Lower leg skin (tissue), 4 donors: Measurements from ENCODE around the gene INPP4A. TPM values are rescaled to one million over a fixed set of nuclear protein-coding genes. Genes with fewer than 3 reads are reported as not detected.

Source experiments
- DNase-seq, 2 donors: peaks; one replicate each; pipeline ENCODE4 v3.0.0-alpha.2; 2019; ENCODE audit warnings: low spot score in 2 of 2
- H3K4me3 ChIP-seq: fragments of 200-600 bp; sonication (generic); 2 replicates; pipeline ENCODE4 v1.5.1; 2017; ENCODE audit warnings: mild to moderate bottlenecking, low read depth; ENCODE audit not compliant: poor library complexity, severe bottlenecking
- POLR2A ChIP-seq, 2 donors: fragments of 450-650 bp; IDR thresholded peaks; one replicate each; pipeline ENCODE4 v1.6.1; 2016 to 2017; ENCODE audit warnings: antibody characterized with exemption in 2 of 2, mild to moderate bottlenecking in 1 of 2, moderate library complexity in 1 of 2
- WGBS, 2 donors: methylation state at CpG; one replicate each; pipeline ENCODE4 v1.1.5; 2018; 5-methylcytosine and 5-hydroxymethylcytosine counted together
- intact Hi-C: fragments of 100-400 bp; cut with DNase I; formaldehyde crosslinking; loops from one replicate; pipeline ENCODE4 v1.15.0; 2023; ENCODE audit warnings: low total_unique reads
- total RNA-seq, 4 donors: library from RNA; depleted of rRNA; stranded (reverse); fragments of >200 nt; gene quantifications; one replicate each; pipeline ENCODE4 v1.1.0, GENCODE V29; 2016
- TF ChIP-seq, protein P1 (sequence below), 3 donors: fragments of 450-650 bp; IDR thresholded peaks; one replicate each; pipeline ENCODE4 v1.5.1; 2016; ENCODE audit warnings: antibody characterized with exemption in 3 of 3, mild to moderate bottlenecking in 3 of 3, moderate library complexity in 2 of 3

Gene INPP4A
- total RNA-seq, 4 donors from 2014 or later = 6.7 to 15.5 (median 10.7) TPM

DNA sequence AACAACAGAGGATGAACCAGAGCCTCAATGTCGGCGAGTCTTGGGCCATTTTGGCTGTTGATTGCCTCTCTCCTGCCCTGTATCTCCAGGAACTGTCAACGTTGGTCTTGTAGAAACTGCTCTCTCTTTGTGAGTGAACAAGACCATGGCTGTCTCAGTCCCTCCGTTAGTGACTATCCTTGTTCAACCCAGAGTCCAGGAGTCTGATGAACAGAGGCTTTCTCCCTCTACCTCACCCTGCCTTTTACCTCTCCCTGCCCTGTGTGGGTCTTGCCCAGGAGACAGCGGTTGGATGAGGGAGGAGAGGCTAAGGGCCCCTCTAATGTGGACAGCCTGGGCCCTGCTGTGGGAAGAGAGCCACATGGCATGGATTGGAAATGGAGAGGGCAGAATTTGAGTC lies 32.8 kb downstream of the INPP4A start:
- no peak for TF ChIP-seq POLR2A (IDR thresholded peaks at IDR 0.05)
- TF ChIP-seq, protein P1, sequence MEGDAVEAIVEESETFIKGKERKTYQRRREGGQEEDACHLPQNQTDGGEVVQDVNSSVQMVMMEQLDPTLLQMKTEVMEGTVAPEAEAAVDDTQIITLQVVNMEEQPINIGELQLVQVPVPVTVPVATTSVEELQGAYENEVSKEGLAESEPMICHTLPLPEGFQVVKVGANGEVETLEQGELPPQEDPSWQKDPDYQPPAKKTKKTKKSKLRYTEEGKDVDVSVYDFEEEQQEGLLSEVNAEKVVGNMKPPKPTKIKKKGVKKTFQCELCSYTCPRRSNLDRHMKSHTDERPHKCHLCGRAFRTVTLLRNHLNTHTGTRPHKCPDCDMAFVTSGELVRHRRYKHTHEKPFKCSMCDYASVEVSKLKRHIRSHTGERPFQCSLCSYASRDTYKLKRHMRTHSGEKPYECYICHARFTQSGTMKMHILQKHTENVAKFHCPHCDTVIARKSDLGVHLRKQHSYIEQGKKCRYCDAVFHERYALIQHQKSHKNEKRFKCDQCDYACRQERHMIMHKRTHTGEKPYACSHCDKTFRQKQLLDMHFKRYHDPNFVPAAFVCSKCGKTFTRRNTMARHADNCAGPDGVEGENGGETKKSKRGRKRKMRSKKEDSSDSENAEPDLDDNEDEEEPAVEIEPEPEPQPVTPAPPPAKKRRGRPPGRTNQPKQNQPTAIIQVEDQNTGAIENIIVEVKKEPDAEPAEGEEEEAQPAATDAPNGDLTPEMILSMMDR (IDR thresholded peaks at IDR 0.05) = no peak
- no peak for DNase-seq
- 96 to 99% methylated on average over 5 of the region's 5 CpGs for WGBS, 2 donors
- intact Hi-C loops = no loop called here
- H3K4me3 ChIP-seq = no peak overlapping the region

DNA sequence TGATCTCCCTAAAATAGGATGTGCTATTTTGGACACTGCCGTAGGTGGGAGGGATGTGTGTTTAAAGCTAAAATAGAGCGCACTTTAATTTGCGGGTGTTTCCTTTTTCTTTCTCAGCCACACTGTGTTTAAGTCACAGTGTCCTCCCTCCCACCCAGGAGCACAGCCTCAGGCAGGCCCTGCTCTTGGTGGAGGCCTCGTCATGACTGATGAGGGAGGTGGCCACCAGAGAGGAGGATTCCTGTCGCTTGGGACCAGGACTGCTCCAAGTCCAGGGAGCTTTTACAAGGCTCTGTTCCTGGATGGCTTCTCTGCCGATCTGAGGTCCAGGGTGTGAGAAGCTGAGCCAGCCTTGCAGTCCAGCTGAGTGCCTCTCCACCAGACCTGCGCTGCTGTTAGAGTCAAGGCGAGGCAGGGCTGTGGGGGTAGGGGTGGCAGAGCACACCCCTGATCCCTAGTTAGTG lies 33.5 kb downstream of the INPP4A start:
- 84 to 86% methylated on average over 8 of the region's 8 CpGs for WGBS, 2 donors
- H3K4me3 ChIP-seq = no peak overlapping the region
- no peak for DNase-seq
- intact Hi-C loops = no loop called here
- TF ChIP-seq POLR2A (IDR thresholded peaks at IDR 0.05) = no peak
- TF ChIP-seq, protein P1 (IDR thresholded peaks at IDR 0.05) = no peak

DNA sequence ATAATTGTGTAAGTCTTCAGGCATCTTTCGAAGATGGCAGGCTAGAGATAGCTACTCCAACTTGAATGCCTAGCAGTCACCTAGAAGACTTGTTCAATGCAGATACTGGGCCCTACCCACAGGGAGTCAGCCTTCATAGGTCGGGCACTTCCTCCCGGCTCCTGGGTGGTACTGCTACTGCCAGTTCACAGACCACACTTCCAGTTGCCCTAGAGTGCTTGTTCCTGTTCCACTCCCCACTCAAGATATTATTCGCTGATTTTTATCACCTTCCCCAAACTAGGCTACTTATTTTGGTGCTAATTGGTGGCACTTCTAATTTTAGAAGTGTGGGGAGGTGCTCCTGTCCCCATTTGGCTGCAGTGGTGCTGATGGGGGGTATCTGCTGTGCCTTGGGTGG lies 34.2 kb downstream of the INPP4A start:
- no peak overlapping the region for H3K4me3 ChIP-seq
- intact Hi-C loops = no loop called here
- TF ChIP-seq POLR2A (IDR thresholded peaks at IDR 0.05) = no peak
- TF ChIP-seq, protein P1 (IDR thresholded peaks at IDR 0.05) = no peak
- WGBS, 2 donors = 78 to 83% methylated on average over 4 of the region's 4 CpGs
- DNase-seq = no peak

DNA sequence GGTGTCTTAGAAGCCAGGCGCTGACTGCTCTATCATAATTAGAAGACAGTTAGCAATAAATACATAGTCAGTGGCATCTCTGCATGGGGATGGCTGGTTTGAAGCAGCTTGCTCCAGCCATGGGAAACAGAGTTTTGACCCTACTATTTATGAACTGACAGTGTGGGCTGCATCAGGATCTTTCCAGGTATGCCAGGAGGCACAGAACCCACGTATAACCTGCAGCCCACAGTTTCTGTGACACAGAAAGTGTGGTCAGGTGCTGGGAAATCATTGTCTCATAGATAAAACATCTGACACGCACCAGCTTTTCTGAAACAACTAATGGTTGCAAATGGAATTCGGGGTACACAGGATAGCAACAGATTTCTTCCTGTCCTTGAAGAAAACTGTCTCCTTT lies 34.7 kb downstream of the INPP4A start:
- 60 to 66% methylated on average over 4 of the region's 4 CpGs for WGBS, 2 donors
- no peak overlapping the region for H3K4me3 ChIP-seq
- intact Hi-C loops = no loop called here
- DNase-seq = no peak
- TF ChIP-seq, protein P1 (IDR thresholded peaks at IDR 0.05) = no peak
- no peak for TF ChIP-seq POLR2A (IDR thresholded peaks at IDR 0.05)

DNA sequence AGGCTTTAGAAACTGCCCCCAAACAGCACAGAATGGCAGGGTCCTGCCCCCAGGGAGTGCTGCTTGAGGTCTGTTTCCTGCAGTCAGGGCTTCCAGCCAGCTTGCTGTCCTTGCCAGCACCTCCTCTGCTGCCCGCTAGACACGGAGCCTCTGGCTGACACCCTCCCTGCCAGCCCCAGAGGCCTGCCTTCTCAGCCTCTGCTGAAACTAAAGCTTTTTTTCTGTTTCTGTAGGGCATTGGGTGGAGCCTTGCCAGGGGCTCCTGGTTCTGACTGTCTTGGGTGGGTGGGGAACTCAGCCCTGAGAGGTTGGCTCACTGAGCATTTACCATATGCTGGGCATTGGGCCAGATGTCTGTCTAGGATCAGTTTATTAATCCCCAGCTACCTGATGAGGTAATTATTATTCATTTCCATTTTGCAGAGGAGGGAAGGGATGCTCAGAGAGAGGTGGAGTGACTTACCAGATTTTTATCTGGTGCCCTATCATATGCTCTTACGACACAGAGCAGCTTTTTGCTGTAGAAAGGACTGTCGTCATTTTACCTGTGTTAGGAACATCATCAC lies 35.4 kb downstream of the INPP4A start:
- TF ChIP-seq POLR2A (IDR thresholded peaks at IDR 0.05) = no peak
- TF ChIP-seq, protein P1 (IDR thresholded peaks at IDR 0.05) = no peak
- intact Hi-C loops = no loop called here
- H3K4me3 ChIP-seq = no peak overlapping the region
- 11 to 16% methylated on average over 4 of the region's 4 CpGs for WGBS, 2 donors
- no peak for DNase-seq

DNA sequence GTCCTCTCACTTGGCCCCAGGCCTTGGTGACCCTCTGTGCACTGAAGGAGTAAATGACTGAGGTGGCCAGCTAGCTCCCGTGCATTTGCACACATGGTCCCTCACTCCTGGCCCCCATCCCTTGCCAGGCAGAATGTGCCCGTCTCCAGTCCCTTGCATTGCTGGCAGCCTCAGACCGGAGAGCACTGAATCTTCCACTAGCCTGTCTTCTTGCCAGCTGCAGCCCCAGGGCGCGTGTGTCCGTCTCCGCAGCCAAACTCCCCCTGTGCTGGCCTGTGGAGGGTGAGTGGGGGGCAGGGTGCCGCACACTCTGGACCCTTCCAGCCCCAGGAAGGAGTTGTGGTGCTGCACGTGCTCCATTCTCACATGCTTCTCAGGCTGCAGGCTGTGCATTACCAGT lies 35.9 kb downstream of the INPP4A start:
- H3K4me3 ChIP-seq = no peak overlapping the region
- WGBS, 2 donors = 53 to 60% methylated on average over 5 to 9 of the region's 9 CpGs
- no peak for TF ChIP-seq POLR2A (IDR thresholded peaks at IDR 0.05)
- TF ChIP-seq, protein P1 (IDR thresholded peaks at IDR 0.05) = no peak
- intact Hi-C loops = no loop called here
- no peak for DNase-seq
